AG09319 (cell line): ENCODE data around the gene CCNJ.
"Not testable (repeated sequence)": the region's sequence is repeated elsewhere in the genome, so short reads cannot be mapped to it uniquely, and the experiment has no call there.

Experiments
- DNase-seq: peaks from one replicate; pipeline ENCODE4 v3.0.0-alpha.2; 2010; ENCODE audit warnings: low read depth; ENCODE audit errors: extremely low read depth
- TF ChIP-seq, protein P1 (sequence below): IDR thresholded peaks from 2 replicates; pipeline ENCODE4 v1.5.1; 2011; ENCODE audit warnings: low read depth, mild to moderate bottlenecking, inconsistent platforms, low read length, moderate library complexity

The CCNJ gene

DNA sequence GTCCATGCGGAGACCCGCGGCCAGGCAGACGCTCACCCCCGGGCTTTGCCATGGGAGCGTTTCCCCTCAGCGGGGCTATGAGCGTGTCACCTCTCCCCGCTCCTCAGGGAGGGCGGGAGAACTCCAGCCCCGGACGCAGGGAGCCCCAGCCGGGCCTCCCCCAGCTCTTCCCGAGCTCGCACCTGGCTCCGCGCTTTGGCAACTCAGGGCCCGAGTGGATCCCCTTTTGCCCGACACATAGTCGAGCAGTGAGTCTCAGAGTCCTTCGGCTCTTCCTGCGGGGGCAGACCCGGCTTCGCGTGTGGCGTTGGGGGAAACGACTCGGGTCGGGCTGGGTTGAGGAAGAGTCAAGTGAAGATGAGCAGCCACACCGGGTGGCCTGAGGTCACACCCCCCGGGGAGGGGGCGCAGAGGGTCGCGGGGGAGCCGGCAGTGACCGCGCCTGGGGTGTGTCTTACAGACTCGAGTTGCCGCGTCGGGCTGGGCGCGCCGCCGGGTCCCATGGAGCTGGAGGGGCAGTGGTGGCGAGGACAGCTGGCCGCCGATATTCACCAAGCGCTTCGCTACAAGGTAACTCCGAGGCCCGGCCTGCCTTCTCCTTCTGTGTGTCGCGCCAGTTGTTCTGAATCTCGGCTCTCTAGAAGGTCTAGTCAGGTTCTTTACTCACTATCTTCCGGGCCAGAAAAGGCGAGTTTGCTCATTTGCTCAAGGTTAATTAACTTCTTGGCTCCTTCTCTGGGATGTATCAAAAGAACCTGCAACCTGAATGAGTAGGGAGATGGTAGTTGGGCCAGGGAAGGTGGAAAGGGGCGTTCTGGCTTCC lies 721 bp downstream of the CCNJ start:
- TF ChIP-seq, protein P1, sequence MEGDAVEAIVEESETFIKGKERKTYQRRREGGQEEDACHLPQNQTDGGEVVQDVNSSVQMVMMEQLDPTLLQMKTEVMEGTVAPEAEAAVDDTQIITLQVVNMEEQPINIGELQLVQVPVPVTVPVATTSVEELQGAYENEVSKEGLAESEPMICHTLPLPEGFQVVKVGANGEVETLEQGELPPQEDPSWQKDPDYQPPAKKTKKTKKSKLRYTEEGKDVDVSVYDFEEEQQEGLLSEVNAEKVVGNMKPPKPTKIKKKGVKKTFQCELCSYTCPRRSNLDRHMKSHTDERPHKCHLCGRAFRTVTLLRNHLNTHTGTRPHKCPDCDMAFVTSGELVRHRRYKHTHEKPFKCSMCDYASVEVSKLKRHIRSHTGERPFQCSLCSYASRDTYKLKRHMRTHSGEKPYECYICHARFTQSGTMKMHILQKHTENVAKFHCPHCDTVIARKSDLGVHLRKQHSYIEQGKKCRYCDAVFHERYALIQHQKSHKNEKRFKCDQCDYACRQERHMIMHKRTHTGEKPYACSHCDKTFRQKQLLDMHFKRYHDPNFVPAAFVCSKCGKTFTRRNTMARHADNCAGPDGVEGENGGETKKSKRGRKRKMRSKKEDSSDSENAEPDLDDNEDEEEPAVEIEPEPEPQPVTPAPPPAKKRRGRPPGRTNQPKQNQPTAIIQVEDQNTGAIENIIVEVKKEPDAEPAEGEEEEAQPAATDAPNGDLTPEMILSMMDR, result no peak
- no peak for DNase-seq

GRCh38 chr10:96044736-96045135 lies 1.4 kb downstream of the CCNJ start:
- DNase-seq, result no peak
- TF ChIP-seq, protein P1, result no peak

- no peak for DNase-seq
- TF ChIP-seq, protein P1, result no peak
These were observed 3.2 kb downstream of the CCNJ start for GRCh38 chr10:96046546-96046945.

DNA sequence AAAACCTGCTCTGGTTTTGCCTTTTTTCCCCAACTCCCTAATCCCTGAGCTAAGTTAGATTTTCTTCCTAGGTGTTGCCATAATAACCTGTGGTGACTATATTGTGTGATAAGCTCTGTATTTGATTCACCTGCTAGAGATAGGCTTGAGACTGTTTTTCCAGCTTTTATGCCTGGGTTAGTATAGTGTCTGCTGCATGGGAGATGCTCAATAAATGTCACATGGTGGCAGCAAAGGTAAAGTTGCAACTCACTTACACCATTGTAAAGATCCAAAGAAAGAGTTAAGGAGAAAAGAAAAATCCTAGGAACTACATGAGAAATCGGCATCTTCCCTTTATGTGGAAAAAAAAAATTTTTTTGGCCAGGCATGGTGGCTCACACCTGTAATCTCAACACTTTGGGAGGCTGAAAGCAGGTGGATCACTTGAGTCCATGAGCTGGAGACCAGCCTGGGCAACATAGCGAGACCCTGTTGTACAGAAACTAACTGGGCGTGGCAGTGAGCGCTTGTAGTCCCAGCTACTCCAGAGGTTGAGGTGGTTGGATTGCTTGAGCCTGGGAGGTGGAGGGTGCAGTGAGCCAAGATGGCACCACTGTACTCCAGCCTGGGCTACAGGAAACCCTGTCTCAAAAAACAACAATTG lies 3.7 kb downstream of the CCNJ start:
- no peak for DNase-seq
- TF ChIP-seq, protein P1, result no peak

- not testable (repeated sequence) for DNase-seq
These were observed 4.5 kb downstream of the CCNJ start for GRCh38 chr10:96047925-96048324.

GRCh38 chr10:96049340-96049739 lies 6.0 kb downstream of the CCNJ start:
- TF ChIP-seq, protein P1, result no peak
- DNase-seq, result no peak

GRCh38 chr10:96053985-96054384 lies 10.6 kb downstream of the CCNJ start:
- TF ChIP-seq, protein P1, result no peak
- no peak for DNase-seq
